22Rv1 (cell line): ENCODE data around the gene SLC35A2.

Experiments used
- ZFX ChIP-seq: fragments of 450-650 bp; IDR thresholded peaks from 2 replicates; pipeline ENCODE4 v1.6.1; 2017; ENCODE audit warnings: antibody characterized with exemption, borderline replicate concordance
- TF ChIP-seq, protein P1 (sequence below): fragments of 450-650 bp; IDR thresholded peaks from 2 replicates; pipeline ENCODE4 v1.5.1; 2017; ENCODE audit warnings: mild to moderate bottlenecking

DNA sequence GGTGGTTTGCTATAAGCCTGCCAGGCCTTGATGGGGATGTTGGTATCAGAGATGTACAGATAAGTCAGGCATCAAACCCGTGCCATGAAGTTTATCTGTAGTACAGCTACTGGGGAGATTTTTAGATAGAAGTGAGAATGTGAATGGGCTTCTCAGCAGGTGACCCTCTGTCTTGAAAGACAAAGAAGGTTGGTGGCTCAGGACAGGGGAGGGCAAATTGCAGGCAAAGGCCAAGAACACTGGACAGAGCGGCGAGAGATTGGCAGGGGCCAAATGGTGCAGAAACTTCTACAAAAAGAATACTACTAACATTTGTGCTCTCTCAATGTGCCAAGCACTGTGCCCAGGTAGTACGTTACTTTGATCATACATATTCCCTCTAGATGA lies 9.3 kb upstream of the SLC35A2 start:
- TF ChIP-seq, protein P1, sequence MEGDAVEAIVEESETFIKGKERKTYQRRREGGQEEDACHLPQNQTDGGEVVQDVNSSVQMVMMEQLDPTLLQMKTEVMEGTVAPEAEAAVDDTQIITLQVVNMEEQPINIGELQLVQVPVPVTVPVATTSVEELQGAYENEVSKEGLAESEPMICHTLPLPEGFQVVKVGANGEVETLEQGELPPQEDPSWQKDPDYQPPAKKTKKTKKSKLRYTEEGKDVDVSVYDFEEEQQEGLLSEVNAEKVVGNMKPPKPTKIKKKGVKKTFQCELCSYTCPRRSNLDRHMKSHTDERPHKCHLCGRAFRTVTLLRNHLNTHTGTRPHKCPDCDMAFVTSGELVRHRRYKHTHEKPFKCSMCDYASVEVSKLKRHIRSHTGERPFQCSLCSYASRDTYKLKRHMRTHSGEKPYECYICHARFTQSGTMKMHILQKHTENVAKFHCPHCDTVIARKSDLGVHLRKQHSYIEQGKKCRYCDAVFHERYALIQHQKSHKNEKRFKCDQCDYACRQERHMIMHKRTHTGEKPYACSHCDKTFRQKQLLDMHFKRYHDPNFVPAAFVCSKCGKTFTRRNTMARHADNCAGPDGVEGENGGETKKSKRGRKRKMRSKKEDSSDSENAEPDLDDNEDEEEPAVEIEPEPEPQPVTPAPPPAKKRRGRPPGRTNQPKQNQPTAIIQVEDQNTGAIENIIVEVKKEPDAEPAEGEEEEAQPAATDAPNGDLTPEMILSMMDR, result no peak
- TF ChIP-seq ZFX, result no peak
